MCF 10A (cell line): Measurements from ENCODE around the gene ZNF488. TPM values are rescaled to one million over a fixed set of nuclear protein-coding genes. Genes with fewer than 3 reads are reported as not detected.

Experiments
- BruUV-seq: library from RNA; stranded (reverse); fragments of 400-500 nt; replicated peaks from 2 replicates; lab custom pipeline; 2021; lab: Mats Ljungman, UMichigan
- CTCF ChIA-PET: fragments of 300-600 bp; sonication (Branson Sonifier 250); formaldehyde crosslinking; extraction: SDS; loops from one replicate; lab custom pipeline; 2021; ENCODE audit warnings: antibody characterized with exemption, inconsistent platforms; lab: Yijun Ruan, JAX
- POLR2A ChIA-PET: fragments of 300-600, 350-650 bp; sonication (Branson Sonifier 250); formaldehyde crosslinking; extraction: SDS; loops from one replicate; lab custom pipeline; 2020; ENCODE audit warnings: antibody characterized with exemption, inconsistent platforms; lab: Yijun Ruan, JAX
- DNase-seq: peaks from one replicate; pipeline ENCODE4 v3.0.0-alpha.2; 2018; ENCODE audit not compliant: unreplicated experiment
- H3K27ac Mint-ChIP-seq: one replicate; pipeline ENCODE4 v1.8.0; 2022; ENCODE audit warnings: mild to moderate bottlenecking, low read depth, mixed read lengths; ENCODE audit not compliant: unreplicated experiment
- H3K27me3 Mint-ChIP-seq: one replicate; pipeline ENCODE4 v1.8.0; 2022; ENCODE audit warnings: mixed read lengths; ENCODE audit not compliant: insufficient read depth, unreplicated experiment
- H3K36me3 Mint-ChIP-seq: one replicate; pipeline ENCODE4 v1.8.0; 2022; ENCODE audit warnings: mild to moderate bottlenecking, moderate library complexity, mixed read lengths; ENCODE audit not compliant: insufficient read depth, unreplicated experiment
- H3K4me1 Mint-ChIP-seq: one replicate; pipeline ENCODE4 v1.8.0; 2022; ENCODE audit warnings: mixed read lengths; ENCODE audit not compliant: insufficient read depth, unreplicated experiment
- H3K4me3 Mint-ChIP-seq: one replicate; pipeline ENCODE4 v1.8.0; 2022; ENCODE audit warnings: mild to moderate bottlenecking, moderate library complexity, mixed read lengths; ENCODE audit not compliant: unreplicated experiment
- H3K9me3 Mint-ChIP-seq: one replicate; pipeline ENCODE4 v1.8.0; 2022; ENCODE audit warnings: mixed read lengths; ENCODE audit not compliant: unreplicated experiment
- intact Hi-C: fragments of 100-400 bp; cut with micrococcal nuclease; formaldehyde crosslinking; loops from 2 replicates; pipeline ENCODE4 v1.14.1; 2022
- total RNA-seq: library from RNA; stranded (reverse); gene quantifications from 2 replicates; pipeline ENCODE4 v1.2.3, GENCODE V29; 2022
- TF ChIP-seq, protein P1 (sequence below): fragments of 200-600 bp; IDR thresholded peaks from one replicate; pipeline ENCODE4 v1.8.0; 2022; ENCODE audit warnings: antibody characterized with exemption, mild to moderate bottlenecking; ENCODE audit not compliant: unreplicated experiment

Gene ZNF488
- total RNA-seq, 1 experiment from 2014 or later: 0.12 TPM

DNA sequence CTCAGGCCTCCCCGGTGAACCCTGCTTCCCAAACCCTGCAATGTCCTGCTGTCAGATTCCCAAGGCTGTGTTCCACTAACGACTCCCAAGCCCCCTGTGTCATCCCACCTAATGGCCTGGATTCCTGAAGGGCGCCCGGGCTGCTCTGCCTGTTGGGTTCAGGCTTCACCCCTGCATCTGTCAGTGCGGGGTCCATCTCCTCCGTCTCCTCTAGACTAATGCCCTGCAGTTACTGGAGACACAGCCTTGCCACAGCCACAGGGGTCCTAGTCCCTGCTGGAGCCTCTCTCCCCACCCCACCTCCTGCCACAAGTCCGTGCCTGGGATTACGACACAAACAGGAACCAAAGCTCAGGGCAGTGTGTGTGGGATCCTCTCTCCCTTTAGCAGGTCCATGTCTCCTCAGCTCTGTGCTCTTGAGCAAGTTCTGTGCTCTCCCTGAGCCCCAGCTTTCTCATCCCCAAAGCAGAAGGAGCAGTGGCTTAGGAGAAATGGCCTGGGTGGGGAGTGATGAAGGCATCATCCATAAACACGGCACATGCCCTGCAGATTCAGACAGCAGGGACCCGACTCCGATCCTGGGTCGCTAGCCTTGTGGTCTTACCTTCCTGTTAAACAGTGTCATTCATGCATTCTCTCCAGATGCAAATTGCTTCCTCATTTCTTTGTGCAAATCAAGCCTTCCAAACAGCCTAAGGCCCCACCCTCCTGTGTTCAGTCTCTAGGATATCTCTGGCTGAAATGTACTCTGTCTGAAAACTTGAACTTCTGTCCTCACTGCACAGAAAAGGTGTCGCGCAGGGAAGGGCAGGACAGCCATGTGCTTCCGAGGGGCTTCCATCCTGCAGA, 44.1 kb downstream of the ZNF488 start:
- no peaks in the 10 kb centered on the region for H3K9me3 Mint-ChIP-seq
- no peak overlapping the region for H3K4me3 Mint-ChIP-seq
- no peak for DNase-seq
- peaks cover 58% of the 10 kb centered on the region for H3K27me3 Mint-ChIP-seq
- POLR2A ChIA-PET: no interaction called here
- TF ChIP-seq, protein P1, sequence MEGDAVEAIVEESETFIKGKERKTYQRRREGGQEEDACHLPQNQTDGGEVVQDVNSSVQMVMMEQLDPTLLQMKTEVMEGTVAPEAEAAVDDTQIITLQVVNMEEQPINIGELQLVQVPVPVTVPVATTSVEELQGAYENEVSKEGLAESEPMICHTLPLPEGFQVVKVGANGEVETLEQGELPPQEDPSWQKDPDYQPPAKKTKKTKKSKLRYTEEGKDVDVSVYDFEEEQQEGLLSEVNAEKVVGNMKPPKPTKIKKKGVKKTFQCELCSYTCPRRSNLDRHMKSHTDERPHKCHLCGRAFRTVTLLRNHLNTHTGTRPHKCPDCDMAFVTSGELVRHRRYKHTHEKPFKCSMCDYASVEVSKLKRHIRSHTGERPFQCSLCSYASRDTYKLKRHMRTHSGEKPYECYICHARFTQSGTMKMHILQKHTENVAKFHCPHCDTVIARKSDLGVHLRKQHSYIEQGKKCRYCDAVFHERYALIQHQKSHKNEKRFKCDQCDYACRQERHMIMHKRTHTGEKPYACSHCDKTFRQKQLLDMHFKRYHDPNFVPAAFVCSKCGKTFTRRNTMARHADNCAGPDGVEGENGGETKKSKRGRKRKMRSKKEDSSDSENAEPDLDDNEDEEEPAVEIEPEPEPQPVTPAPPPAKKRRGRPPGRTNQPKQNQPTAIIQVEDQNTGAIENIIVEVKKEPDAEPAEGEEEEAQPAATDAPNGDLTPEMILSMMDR: no peak
- intact Hi-C loops: loop anchor here (10.0 kb wide), 1 partner anchor 315 kb away; no protein-coding TSS in a partner anchor
- CTCF ChIA-PET: interaction anchor here (0.6 to 2.2 kb wide), 8 partner anchors 9 to 315 kb away, joined by 3 to 11 read pairs (median 3); no protein-coding TSS in a partner anchor
- H3K36me3 Mint-ChIP-seq: no peaks in the 10 kb centered on the region
- no peak overlapping the region for H3K27ac Mint-ChIP-seq
- BruUV-seq: no TSS peak
- no peaks in the 10 kb centered on the region for H3K4me1 Mint-ChIP-seq

DNA sequence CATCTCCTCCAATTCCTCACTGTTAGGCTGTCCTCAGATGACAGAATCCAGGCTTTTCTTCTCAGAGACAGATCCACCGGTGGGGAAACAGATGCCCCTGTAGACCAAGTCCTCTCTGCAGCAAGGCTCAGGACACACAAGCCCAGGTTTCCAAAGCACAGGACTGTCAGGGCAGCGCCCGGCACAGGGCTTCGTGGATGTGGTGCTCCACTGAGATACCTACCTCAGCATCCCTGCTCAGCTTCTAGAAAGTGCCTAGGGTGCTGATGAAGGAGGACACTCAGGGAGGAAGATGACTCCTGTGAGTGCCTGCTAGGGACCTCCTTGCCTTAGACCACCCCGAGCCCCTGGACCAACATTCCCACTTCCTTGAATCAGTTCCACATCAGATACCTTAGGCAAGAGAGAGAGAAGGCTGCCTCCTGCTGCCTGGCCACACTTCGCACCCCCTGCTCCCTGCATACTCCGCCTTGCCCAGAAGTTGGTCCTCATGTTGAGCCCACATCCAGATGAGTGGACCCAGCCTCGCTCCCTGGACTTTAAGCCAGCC, 44.8 kb downstream of the ZNF488 start:
- no TSS peak for BruUV-seq
- no peaks in the 10 kb centered on the region for H3K9me3 Mint-ChIP-seq
- no peak overlapping the region for H3K4me3 Mint-ChIP-seq
- ChIA-PET CTCF (interaction anchor here (0.7 to 1.6 kb wide), 4 partner anchors 8 to 314 kb away, joined by 3 to 5 read pairs (median 3); no protein-coding TSS in a partner anchor), POLR2A (no interaction called here)
- no peaks in the 10 kb centered on the region for H3K36me3 Mint-ChIP-seq
- no peak for DNase-seq
- peaks cover 66% of the 10 kb centered on the region for H3K27me3 Mint-ChIP-seq
- H3K4me1 Mint-ChIP-seq: no peaks in the 10 kb centered on the region
- intact Hi-C loops: no loop called here
- TF ChIP-seq, protein P1: no peak
- no peak overlapping the region for H3K27ac Mint-ChIP-seq

- no peak overlapping the region for H3K4me3 Mint-ChIP-seq
- ChIA-PET POLR2A (no interaction called here), CTCF (interaction anchor here (0.9 to 1.0 kb wide), 2 partner anchors 23 to 26 kb away, joined by 3 read pairs; no protein-coding TSS in a partner anchor)
- no peak for DNase-seq
- H3K9me3 Mint-ChIP-seq: no peaks in the 10 kb centered on the region
- H3K36me3 Mint-ChIP-seq: no peaks in the 10 kb centered on the region
- no peak overlapping the region for H3K27ac Mint-ChIP-seq
- H3K4me1 Mint-ChIP-seq: no peaks in the 10 kb centered on the region
- TF ChIP-seq, protein P1: no peak
- intact Hi-C loops: no loop called here
- BruUV-seq: no TSS peak
- H3K27me3 Mint-ChIP-seq: peaks cover 80% of the 10 kb centered on the region
These were observed 46.8 kb downstream of the ZNF488 start for GRCh38 chr10:47337310-47337709.
